ENCODE results near the gene PROM1. TPM values are rescaled to one million over a fixed set of nuclear protein-coding genes. Genes with fewer than 3 reads are reported as not detected.

The PROM1 gene
- total RNA-seq, 6 experiments from 2014 or later = 0.86 to 2.2 (median 1.3) TPM

- WGBS (ENCODE audit: insufficient coverage, low coverage, low lambda C conversion rate, missing lambda C conversion rate) = 68% methylated on average over 3 of the region's 4 CpGs
- Histone ChIP-seq H3K4me1 (no peaks in the 10 kb centered on the region), H3K27me3 (no peaks in the 10 kb centered on the region), H3K9me3 (no peaks in the 10 kb centered on the region), H3K4me3 (no peak overlapping the region), H3K27ac (no peak overlapping the region), H3K36me3 (no peaks in the 10 kb centered on the region)
- no peak for TF ChIP-seq CTCF (IDR thresholded peaks at IDR 0.05)
- TF ChIP-seq POLR2A (IDR thresholded peaks at IDR 0.05) = no peak
- DNase-seq = no peak
- ATAC-seq = no peak
- intact Hi-C loops (cut with DNase I) = no loop called here
Observed at GRCh38 chr4:16122308-16122711, 38.5 kb upstream of the PROM1 start.

- Histone ChIP-seq H3K4me1 (no peaks in the 10 kb centered on the region), H3K9me3 (no peaks in the 10 kb centered on the region), H3K27ac (no peak overlapping the region), H3K4me3 (no peak overlapping the region), H3K27me3 (no peaks in the 10 kb centered on the region), H3K36me3 (no peaks in the 10 kb centered on the region)
- DNase-seq (no peak), ATAC-seq (no peak)
- intact Hi-C loops (cut with DNase I) = no loop called here
- 40% methylated on average over 1 of the region's 4 CpGs for WGBS (ENCODE audit: insufficient coverage, low coverage, low lambda C conversion rate, missing lambda C conversion rate)
- TF ChIP-seq CTCF (IDR thresholded peaks at IDR 0.05) (no peak), POLR2A (IDR thresholded peaks at IDR 0.05) (no peak)
Observed at GRCh38 chr4:16120720-16121119, 36.9 kb upstream of the PROM1 start.

- no peak overlapping the region for H3K4me3 ChIP-seq
- ATAC-seq (no peak), DNase-seq (no peak)
- intact Hi-C loops (cut with DNase I) = no loop called here
- no peaks in the 10 kb centered on the region for H3K27me3 ChIP-seq
- no peak overlapping the region for H3K27ac ChIP-seq
- H3K4me1 ChIP-seq = no peaks in the 10 kb centered on the region
- H3K9me3 ChIP-seq = no peaks in the 10 kb centered on the region
- WGBS (ENCODE audit: insufficient coverage, low coverage, low lambda C conversion rate, missing lambda C conversion rate) = 60% methylated on average over 4 of the region's 4 CpGs
- TF ChIP-seq POLR2A (IDR thresholded peaks at IDR 0.05) (no peak), CTCF (IDR thresholded peaks at IDR 0.05) (no peak)
- no peaks in the 10 kb centered on the region for H3K36me3 ChIP-seq
Observed at GRCh38 chr4:16119981-16120380, 36.2 kb upstream of the PROM1 start.

- no peak for ATAC-seq
- H3K36me3 ChIP-seq = no peaks in the 10 kb centered on the region
- no peak overlapping the region for H3K27ac ChIP-seq
- H3K9me3 ChIP-seq = no peaks in the 10 kb centered on the region
- 59% methylated on average over 2 of the region's 2 CpGs for WGBS (ENCODE audit: insufficient coverage, low coverage, low lambda C conversion rate, missing lambda C conversion rate)
- intact Hi-C loops (cut with DNase I) = no loop called here
- no peak for DNase-seq
- H3K4me3 ChIP-seq = no peak overlapping the region
- H3K27me3 ChIP-seq = no peaks in the 10 kb centered on the region
- H3K4me1 ChIP-seq = no peaks in the 10 kb centered on the region
- TF ChIP-seq POLR2A (IDR thresholded peaks at IDR 0.05) (no peak), CTCF (IDR thresholded peaks at IDR 0.05) (no peak)
Observed at GRCh38 chr4:16118090-16118489, 34.3 kb upstream of the PROM1 start.

GRCh38 chr4:16117164-16117563, 33.3 kb upstream of the PROM1 start:
- TF ChIP-seq POLR2A (IDR thresholded peaks at IDR 0.05) = no peak
- no peak for TF ChIP-seq CTCF (IDR thresholded peaks at IDR 0.05)
- no peaks in the 10 kb centered on the region for H3K27me3 ChIP-seq
- intact Hi-C loops (cut with DNase I) = no loop called here
- H3K27ac ChIP-seq = no peak overlapping the region
- no peaks in the 10 kb centered on the region for H3K9me3 ChIP-seq
- WGBS (ENCODE audit: insufficient coverage, low coverage, low lambda C conversion rate, missing lambda C conversion rate) = 49% methylated on average over 5 of the region's 5 CpGs
- no peak for DNase-seq
- ATAC-seq = no peak
- H3K4me1 ChIP-seq = no peaks in the 10 kb centered on the region
- no peak overlapping the region for H3K4me3 ChIP-seq
- no peaks in the 10 kb centered on the region for H3K36me3 ChIP-seq
